Hematopoietic multipotent progenitor cell treated with erythropoietin and hydrocortisone succinate and interleukin-3 and kit ligand, for 15 days (in vitro differentiated cells): Measurements from ENCODE around the gene STXBP6.
"Not testable (repeated sequence)": the region's sequence is repeated elsewhere in the genome, so short reads cannot be mapped to it uniquely, and the experiment has no call there.

ENCODE experiments used
- DNase-seq: peaks from one replicate; pipeline ENCODE4 v3.0.0-alpha.2; 2015; ENCODE audit warnings: low spot score

The STXBP6 gene

DNA sequence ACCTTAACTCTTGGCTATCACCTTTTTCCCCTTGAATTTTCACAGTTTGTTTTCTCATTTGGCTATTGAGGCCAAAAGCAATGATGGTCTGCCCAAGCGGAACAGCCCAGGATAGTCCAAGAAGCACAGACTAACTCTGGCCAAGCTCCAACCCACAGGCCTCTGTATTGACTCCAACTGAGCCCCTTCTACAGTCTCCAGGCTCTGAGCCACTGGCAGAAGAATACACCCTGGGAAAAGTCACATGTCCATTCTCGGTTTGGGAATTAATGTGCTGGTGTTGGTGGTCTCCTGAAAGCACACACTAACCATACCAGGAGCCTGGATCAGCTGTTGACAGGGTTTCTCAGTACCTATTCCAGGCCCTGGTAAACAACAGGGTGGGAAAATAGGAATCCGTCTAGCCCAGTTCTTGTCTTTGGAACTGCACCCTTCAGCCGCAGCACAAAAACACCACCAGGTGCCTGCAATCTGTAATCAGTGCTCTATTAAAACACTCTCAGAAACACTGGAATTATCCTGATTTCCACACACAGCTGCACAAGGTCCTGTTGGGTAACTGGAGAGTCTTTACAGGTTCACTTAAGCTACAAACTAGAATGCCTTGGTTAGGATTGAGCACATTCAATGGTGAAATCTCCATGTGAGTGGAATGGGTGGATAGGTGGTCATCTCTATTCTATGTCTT is 63.6 kb downstream of the STXBP6 start:
- no peak for DNase-seq

DNA sequence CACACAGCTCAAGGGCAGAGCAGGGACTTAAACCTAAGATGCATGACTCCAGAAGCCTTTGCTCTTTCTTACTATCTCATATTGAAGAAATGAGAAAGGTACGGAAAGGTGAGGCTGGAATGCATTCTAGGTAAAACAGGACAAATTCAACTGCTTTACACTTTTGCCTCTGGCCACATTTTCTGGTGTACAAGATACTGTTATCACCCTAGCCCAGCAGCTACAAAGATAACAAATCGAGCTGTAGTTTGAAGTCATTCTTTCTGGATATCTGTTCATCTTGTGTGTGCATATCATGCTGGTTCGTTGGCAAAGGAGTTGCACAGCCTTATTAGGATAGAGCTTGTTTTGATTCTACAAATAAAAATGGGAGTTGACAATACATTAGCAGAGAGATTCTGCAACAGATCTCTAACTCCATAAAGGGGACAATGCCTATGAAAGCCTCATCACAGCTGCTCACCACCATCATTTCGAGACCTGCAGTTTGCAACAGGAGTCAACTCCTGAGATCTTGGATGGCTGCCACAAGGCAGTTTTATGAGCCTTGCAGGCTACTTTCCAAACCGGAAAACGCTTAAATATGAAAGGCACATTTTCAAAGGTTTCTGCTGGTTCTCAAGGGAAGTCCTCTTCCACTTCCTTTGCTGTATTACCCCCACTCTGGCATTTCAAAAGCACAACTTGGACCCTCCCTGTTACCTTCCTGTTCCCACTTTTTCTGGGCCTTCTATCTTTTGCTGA is 64.9 kb downstream of the STXBP6 start:
- peak; percentile 5 for DNase-seq

DNA sequence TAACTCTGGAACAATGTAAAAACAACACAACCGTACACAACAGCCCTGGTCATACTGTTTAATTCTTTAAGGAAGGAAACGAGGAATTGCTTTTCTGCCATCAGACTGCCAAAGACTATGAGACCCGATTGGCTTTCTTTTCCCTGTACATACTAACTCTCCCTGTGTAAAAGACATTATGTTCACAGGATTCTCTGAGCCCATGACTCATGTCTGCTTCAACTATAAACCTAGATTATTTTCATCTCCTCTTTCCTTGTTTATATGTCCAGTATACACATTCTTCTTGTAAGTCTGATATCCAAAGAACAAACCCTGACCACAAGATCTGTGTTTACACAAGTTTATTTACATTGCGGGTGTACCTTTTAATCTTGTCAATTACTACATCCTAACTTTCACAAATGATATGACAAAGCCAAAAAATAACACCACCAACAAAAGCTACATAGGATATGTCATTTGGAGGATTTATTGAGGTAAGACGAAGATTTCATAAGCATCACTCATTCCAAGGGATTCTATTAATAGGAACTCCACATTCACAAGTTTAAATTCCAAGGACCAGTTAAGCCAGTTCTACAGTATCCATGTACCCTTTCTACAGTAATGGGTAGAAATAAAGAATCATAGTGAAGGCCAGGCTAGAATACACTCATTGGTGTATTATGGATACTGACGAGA is 67.3 kb downstream of the STXBP6 start:
- no peak for DNase-seq

DNA sequence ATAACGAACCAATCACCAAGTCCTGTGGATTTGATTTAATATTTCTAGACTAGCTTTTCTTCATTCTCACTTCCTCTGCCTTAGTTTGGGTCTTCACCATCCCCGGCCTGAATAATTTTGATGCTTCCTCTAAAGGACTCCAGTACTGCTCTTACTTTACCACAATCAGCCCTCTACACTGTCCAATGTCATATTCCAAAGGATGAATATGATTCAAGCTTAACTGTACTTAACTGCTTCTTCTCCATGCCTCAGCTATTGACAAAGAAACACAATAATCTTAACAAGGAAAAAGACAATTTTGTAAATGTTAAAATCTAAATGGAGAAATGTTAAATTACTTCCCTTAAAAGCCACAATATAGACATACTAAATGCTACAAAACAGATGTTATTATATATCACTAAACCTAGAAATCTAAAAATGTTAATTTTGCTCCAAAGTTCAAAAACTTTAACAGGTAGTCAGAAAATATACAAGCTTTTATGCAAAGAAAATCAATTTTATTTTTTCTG is 70.2 kb downstream of the STXBP6 start:
- DNase-seq: no peak

DNA sequence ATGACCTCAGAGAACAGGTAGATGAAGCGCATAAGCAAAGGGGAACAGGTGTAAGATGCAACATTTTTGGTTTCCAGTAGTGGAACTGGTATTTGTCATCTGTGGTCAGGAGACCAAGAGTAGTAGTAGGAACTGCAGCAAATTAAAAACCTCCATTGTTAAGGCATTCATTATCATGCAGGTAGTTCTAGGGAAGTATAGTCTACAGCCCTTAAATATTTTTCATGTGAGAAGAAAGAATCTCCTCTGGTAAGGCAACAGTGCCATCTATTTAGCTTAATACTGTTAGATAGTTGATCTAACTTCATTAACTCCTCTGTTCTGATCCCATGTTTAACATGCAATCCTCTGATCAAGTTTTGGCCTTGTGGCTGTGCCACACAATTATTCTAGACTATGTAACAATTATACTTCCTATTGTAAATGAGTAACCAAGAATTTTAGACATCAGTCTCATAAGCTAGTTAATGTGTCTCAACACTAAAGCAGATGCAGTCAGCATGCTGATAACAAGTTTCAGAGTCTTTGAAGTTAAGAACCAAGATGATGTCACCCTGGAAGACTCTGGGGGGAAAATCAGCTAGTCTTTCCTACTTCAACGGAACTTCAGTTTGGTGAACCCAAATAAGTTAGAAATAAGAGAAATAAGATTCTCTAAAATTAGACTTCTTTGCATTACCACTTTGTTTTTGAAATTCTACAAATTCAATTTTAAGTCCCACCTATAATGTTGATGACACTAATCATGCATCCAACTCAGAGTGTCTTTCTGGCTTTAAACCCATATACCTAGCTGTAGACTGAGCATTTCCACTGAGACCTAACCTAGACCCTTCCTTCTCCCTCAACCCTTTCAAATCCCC is 70.9 kb downstream of the STXBP6 start:
- DNase-seq: no peak

DNA sequence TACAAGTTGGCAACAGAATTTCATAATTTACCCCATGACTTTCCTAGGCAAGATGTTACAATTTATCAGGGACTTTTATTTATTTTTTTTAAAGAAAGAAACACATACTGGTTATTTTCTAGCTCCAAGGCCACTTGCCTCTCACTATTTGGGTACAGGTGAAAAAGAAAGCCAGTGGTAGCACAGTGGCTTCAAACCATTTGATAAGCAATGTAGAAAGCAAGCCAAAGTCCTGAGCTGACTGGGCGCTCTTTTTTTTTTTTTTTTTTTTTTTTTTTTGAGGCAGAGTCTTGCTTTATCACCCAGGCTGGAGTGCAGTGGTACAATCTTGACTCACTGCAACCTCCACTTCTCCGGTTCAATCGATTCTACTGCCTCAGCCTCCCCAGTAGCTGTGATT is 73.3 kb downstream of the STXBP6 start:
- DNase-seq: no peak

DNA sequence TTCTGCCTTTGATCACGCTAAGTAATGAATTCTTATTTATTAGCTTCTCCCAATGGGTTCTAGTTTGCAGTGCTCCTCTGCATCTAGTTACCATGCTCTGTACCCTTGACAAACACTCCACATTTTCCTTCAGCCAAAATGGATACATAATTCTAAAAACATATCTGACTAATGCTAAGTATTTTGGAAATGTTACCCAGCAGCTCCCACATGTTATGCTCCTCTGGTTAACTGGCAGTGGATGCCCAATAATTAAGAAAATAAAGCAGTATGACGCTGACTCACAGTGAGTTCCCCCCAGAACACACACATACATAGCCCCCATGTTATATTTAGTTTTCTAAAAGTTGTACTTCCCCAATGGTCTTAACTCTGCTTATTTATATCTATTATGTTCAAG is 74.6 kb downstream of the STXBP6 start:
- DNase-seq: no peak

DNA sequence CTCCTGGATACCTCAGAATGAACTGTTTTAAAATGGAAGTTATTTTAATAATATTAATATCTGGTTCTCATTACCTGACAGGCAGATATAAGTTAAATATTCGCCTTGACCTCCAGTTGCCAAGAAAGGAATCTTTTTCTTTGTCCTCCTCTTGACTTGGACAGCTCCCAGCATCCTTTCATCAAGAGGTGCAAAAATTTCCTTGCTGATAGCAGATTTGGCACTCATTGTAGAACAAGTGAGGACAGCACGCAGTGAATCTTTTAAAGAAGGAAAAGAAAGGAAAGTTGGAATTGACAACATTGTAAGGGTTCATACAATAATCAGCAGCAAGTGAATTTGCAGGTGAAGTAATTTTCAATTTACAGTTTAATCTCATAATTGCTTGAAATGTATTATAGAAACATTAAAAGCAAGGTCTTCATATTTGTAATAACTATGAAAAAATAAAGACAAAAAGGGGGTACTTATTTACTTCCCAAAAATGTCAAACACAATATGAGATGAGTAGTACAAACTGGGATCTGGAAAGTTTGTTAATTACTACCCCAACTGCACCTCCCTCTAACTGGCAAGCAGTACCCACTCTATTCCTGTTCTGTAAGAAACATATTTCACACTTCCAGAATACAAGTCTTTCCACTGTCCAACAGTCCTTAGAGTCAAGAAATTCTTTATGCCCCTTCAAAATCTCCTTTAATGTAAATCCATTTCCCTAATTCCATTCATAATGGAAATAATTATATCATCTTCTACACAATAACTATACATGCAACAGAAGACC is 75.2 kb downstream of the STXBP6 start:
- no peak for DNase-seq

DNA sequence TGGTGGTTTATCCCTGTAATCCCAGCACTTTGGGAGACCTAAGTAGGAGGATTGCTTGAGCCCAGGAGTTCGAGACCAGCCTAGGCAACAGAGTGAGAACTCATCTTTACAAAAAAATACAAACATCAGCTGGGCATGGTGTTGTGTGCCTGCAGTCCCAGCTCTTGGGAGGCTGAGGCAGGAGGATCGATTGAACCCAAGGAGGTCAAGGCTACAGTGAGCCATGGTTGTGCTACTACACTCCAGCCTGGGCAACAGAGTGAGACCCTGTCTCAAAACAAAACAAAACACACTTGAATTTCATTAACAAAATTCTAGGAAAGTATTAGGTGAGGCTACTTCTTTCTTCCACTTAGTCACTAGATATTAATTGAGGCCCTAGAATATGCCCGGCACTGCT is 77.1 kb downstream of the STXBP6 start:
- no peak for DNase-seq

DNA sequence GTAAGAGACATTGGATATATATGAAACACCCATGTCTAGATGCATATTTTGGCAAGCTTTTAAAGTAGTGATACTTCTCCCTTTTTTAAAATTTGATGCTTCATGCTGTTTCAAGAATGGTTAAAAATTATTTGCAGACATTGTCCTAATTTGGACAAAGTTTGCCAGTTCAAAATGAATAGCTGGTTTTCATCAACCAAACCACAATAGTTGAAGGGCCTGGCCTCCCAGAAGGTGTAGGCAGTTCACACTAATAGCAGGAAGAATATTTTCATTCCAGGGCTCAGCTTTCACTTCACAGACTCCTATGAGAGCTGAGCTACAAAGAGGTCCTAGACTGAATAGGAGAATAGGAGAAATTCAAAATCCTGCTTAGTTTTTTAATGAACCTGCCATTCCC is 78.7 kb downstream of the STXBP6 start:
- DNase-seq: no peak

DNA sequence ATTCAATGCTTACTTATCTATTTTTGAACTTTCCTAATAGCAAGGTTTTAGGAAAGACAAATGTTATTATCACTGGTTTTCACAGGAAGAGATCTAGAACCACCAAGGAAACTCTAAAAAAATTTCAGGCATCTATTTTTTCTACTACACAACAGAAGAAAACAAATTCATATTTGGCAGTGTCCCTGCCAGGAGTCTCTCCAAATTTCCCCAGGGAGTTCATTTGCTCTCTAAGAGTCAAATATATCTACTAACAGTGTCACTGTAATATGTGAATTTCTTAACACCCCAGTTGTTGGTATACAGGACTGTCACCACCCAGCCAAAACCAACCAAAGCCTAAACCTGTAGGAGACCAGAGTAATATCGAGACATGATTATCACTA is 83.4 kb downstream of the STXBP6 start:
- no peak for DNase-seq

DNA sequence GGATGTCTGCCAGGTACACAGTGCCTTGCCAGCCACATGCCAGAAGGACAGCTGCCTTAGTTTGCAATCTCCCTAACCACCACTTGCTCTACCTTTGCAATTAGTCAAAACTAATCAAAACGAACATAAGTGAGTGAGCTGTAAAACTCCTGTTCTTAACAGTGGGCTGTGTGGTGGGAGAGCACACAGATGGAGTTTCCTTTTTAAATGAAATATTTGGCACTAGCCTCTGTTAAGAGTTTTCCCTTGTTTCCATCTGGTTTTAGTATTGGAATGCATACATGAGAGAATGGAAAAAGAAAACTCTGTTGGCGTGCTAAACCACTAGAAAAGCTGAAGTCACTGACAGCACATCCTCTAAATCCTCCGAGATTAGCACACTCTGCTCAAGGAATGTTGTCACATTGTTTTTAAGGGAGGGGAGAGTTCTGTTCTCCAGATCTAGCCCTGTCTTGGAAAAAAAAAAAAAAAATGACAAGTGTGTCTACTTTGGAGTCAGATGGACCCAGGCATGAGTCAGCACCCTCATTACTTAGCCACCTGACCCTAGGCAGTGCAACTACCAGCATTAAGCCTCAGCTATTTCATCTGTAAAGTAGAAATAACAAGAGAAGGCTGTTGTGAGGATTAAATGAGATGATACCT is 83.9 kb downstream of the STXBP6 start:
- no peak for DNase-seq

DNA sequence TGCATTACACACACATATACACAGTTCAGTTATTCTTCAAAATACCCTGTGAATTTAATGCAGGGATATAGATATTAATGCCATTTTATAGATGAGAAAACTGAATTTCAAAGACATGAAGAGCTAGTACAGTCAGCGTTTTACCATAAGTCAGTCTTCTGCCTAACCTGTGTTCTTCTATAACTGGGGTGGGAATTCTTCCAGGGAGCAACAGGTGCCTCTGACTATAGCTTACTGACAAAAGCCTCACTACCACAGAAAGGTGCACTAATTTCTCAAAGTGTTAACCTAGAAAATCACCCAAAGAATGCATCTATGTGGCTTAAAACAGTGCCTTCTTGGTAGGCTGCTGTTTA is 84.4 kb downstream of the STXBP6 start:
- DNase-seq: no peak

DNA sequence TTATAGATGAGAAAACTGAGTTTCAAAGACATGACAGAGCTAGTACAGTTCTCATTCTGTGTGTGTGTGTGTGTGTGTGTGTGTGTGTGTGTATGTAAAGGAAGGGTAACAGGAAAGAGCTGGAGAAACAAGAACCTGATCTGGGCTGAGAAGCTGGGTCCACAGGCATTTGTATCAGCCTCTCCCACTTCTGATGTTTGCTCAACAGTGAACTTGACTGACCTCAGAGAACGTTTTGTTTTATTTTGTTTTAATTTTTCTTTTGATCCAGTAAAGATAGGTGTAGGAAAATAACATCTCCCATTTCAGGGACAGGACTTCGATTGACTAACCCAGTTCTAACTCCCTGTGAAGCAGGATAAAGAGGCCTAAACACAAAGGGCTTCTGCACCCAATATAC is 85.4 kb downstream of the STXBP6 start:
- no peak for DNase-seq

DNA sequence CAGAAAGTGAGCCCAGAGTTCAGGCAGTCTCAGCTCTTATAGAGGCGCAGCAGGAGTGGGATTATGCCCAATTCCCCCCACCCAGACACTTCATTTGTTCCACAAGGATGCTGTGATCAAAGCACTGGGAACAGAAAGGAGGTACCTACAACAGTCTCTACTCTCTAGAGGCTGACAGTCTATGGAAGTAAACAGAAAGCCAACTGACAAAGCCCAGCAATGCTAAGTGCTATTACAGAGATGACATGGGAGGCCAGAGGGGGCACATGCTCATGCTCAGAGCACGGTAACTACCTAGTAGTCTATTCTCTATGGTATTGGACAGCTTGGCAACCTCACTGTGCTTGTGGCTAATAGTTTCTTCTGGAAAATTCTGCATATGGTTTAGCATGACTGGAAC is 85.9 kb downstream of the STXBP6 start:
- no peak for DNase-seq

DNA sequence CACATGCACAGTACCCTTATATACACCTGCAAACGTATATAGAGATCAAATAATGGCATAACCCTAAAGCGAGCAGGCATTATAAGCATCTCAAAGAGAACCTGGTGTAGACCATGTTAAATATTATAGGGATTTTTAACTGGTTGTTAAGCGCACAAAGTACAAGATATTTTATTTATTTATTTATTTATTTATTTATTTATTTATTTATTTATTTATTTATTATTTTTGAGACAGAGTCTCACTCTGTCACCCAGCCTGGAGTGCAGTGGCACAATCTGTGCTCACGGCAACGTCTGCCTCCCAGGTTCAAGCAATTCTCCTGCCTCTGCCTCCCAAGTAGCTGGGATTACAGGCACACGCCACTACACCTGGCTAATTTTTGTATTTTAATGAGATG is 87.8 kb downstream of the STXBP6 start:
- DNase-seq: not testable (repeated sequence)

DNA sequence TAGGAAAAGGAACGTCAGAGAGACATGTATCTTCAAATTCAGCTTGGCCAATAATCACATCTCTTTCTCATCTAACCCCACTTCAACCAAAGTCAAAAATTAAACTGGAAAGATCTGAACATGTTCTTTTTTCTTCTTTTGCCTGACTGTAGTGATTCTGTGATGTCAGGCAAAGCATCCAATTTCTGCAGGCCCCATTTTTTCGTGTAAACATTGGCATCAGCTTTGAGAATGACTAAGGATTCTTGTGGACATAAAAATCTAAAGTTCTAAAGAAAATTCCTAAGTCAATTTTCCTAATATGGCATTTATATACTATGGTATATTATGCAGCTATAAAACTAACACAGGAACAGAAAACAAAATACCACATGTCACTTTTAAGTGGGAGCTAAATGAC is 89.1 kb downstream of the STXBP6 start:
- DNase-seq: no peak

DNA sequence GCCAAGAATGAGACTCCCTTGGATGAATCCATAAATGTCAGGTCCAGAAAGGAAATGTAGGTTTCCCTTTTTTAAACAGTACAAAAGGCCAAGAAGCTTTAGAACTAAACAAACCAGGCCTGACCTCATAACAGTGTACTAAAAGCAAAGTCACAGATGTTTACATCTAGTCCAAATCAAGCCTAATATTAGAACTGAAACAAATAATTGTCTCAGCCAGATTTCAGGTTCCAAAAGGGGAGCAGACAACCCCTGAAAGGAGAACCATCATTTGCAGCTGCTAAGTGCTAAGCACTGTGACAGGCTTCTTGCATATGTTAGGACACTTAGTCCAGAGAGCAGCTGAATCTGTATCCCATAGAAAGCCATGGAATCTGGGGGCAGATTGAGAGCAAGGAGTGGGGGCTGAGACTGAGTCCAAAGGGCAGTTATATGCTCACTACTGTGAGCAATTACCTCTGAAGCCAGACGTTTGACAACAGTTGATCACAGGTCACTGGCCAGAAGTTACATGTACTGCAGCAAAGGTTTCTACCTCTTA is 90.1 kb downstream of the STXBP6 start:
- DNase-seq: no peak

DNA sequence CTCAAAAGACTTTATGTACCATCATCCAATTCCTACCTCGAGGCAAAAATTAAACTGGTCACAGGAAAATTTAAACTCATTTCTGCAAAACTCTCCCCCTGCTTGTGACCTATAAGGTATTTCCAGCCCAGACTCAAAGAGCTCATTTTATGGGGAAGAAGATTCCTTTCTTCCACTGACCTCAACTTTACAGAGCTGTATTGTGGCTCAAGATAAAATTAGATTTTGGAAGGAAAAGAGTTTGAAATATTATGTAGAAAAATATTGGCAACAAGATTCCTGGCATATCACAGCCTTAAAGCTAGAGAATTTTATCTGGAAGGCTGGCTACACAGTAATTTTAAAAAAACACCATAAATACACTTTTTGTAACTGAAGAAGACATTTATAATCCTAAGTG is 91.7 kb downstream of the STXBP6 start:
- no peak for DNase-seq

DNA sequence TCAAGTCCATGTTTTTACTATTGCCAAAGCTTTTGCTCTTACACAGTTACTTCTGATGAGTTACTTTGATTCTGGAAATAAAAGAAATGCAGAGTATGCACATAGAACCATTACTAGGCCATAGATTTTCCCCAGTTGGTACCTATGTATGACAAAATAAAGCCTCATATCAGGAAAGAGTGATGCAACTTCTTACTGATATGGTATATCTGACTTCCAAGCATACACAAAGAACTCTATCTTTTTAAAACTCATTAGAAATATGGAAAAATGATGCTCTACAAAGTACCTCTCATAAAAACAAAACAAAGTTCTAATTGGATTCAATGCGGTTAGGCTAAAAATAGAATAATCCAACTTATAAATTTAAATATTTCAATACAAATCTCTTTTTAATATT is 92.1 kb downstream of the STXBP6 start:
- no peak for DNase-seq

DNA sequence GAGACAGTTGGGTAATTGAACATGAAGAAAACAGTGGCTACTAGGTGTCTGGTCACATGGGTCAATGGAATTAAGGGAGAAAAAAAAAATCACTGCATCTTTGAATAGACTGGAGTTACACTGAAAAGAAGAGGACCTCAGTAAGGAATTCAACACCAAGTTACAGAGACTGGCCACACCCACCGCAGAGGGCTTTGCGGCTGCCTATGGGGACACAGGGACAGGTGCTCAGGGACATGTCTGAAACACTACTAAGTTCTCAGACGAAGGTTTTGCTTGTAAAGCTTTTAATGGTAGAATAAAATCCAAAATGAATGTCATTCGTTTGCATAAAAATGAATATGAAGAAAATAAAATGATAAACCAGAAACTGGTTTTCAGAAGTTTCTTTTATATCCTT is 93.8 kb downstream of the STXBP6 start:
- DNase-seq: no peak
